H1 (cell line): ENCODE results near the gene FHL1. TPM values are rescaled to one million over a fixed set of nuclear protein-coding genes. Genes with fewer than 3 reads are reported as not detected.

Experiments
- CTCF ChIA-PET: fragments of 300-600 bp; sonication (Branson Sonifier 250); formaldehyde crosslinking; loops from one replicate; lab custom pipeline; 2021; ENCODE audit not compliant: partially characterized antibody; lab: Charles Lee
- POLR2A ChIA-PET: fragments of 300-600 bp; sonication (Branson Sonifier 250); formaldehyde crosslinking; loops from one replicate; lab custom pipeline; 2021; ENCODE audit warnings: inconsistent platforms; ENCODE audit not compliant: partially characterized antibody; lab: Charles Lee
- DNase-seq, 2 experiments: peaks; one replicate each; pipeline versions ENCODE4 v3.0.0 to v3.0.0-alpha.2; 2010 to 2022; ENCODE audit warnings: low spot score in 2 of 2, low read depth in 1 of 2, mixed read lengths in 1 of 2
- FAIRE-seq: peaks from 2 replicates; lab custom pipeline; 2011; peaks lifted over from hg19 to GRCh38; lab: Jason Lieb, UNC
- H2AFZ ChIP-seq: 2 replicates; pipeline ENCODE4 v1.8.1; 2012; ENCODE audit warnings: low read length, inconsistent platforms
- H2AK5ac ChIP-seq: 2 replicates; pipeline ENCODE4 v1.6.1; 2013; ENCODE audit warnings: low read depth, low read length
- H2BK120ac ChIP-seq: replicated peaks from 2 replicates; pipeline ENCODE3; 2013; ENCODE audit warnings: low read depth, low read length, inconsistent platforms
- H2BK12ac ChIP-seq: 2 replicates; pipeline ENCODE4 v1.6.1; 2013; ENCODE audit warnings: low read depth, low read length
- H2BK15ac ChIP-seq: 2 replicates; pipeline ENCODE4 v1.6.1; 2013; ENCODE audit warnings: low read length
- H2BK20ac ChIP-seq: 2 replicates; pipeline ENCODE4 v1.6.1; 2013; ENCODE audit warnings: low read length
- H2BK5ac ChIP-seq: 2 replicates; pipeline ENCODE4 v1.6.1; 2013; ENCODE audit warnings: low read depth, low read length
- H3K14ac ChIP-seq: 2 replicates; pipeline ENCODE4 v1.6.1; 2013; ENCODE audit warnings: inconsistent platforms; ENCODE audit not compliant: insufficient read length
- H3K18ac ChIP-seq: 2 replicates; pipeline ENCODE4 v1.6.1; 2013; ENCODE audit warnings: low read length; ENCODE audit errors: extremely low read depth
- H3K23ac ChIP-seq: 2 replicates; pipeline ENCODE4 v1.6.1; 2013; ENCODE audit warnings: inconsistent platforms; ENCODE audit not compliant: insufficient read length
- H3K23me2 ChIP-seq: 2 replicates; pipeline ENCODE4 v1.6.1; 2013; ENCODE audit warnings: low read depth, low read length
- H3K27ac ChIP-seq: 2 replicates; pipeline ENCODE4 v1.6.1; 2011; ENCODE audit warnings: low read depth, low read length, inconsistent platforms
- H3K27me3 ChIP-seq, 4 experiments: replicated peaks in 1 of 4; 1 replicate in 1 of 4; 2 replicates in 3 of 4; pipeline versions ENCODE4 v1.6.1 to v1.8.1; 2011 to 2013; ENCODE audit warnings: low read length in 3 of 4, mild to moderate bottlenecking in 3 of 4, inconsistent platforms in 2 of 4, mixed read lengths in 2 of 4, moderate library complexity in 1 of 4; ENCODE audit not compliant: control insufficient read depth in 3 of 4, insufficient read depth in 3 of 4; ENCODE audit errors: extremely low read depth in 1 of 4
- H3K36me3 ChIP-seq, 4 experiments: 2 replicates each; pipeline versions ENCODE4 v1.6.1 to v1.8.1; 2011 to 2013; ENCODE audit warnings: mild to moderate bottlenecking in 4 of 4, low read length in 3 of 4, moderate library complexity in 2 of 4, control low read depth in 1 of 4, inconsistent platforms in 1 of 4; ENCODE audit not compliant: insufficient read depth in 4 of 4, control insufficient read depth in 2 of 4
- H3K4ac ChIP-seq: replicated peaks from 2 replicates; pipeline ENCODE3; 2013; ENCODE audit warnings: low read length, low read depth, mixed read lengths, inconsistent platforms; ENCODE audit not compliant: insufficient read length
- H3K4me1 ChIP-seq, 4 experiments: replicated peaks in 1 of 4; 1 replicate in 1 of 4; 2 replicates in 3 of 4; pipeline versions ENCODE4 v1.6.1 to v1.8.1; 2011 to 2013; ENCODE audit warnings: low read length in 3 of 4, inconsistent platforms in 2 of 4, mixed read lengths in 1 of 4; ENCODE audit not compliant: insufficient read depth in 4 of 4, control insufficient read depth in 3 of 4
- H3K4me2 ChIP-seq, 2 experiments: 2 replicates each; pipeline versions ENCODE4 v1.6.1 to v1.8.1; 2011 to 2013; ENCODE audit warnings: low read depth in 2 of 2, low read length in 2 of 2, control low read depth in 1 of 2, inconsistent platforms in 1 of 2, mild to moderate bottlenecking in 1 of 2; ENCODE audit not compliant: insufficient read depth in 1 of 2
- H3K4me3 ChIP-seq, 4 experiments: fragments of 200-600, 300-600 bp in 1 of 4; sonication (generic), shearing (Covaris generic), sonication (Bioruptor Twin) in 1 of 4; 2 replicates each; pipeline versions ENCODE4 v1.5.1 to v1.8.1; 2011 to 2016; ENCODE audit warnings: low read length in 4 of 4, low read depth in 3 of 4, control low read depth in 2 of 4, inconsistent platforms in 2 of 4, mild to moderate bottlenecking in 2 of 4, mixed read lengths in 1 of 4, moderate library complexity in 1 of 4; ENCODE audit not compliant: insufficient read depth in 2 of 4; ENCODE audit errors: extremely low read depth in 1 of 4
- H3K56ac ChIP-seq: replicated peaks from 2 replicates; pipeline ENCODE3; 2013; ENCODE audit warnings: low read depth, mild to moderate bottlenecking, mixed read lengths, low read length, inconsistent platforms; ENCODE audit not compliant: insufficient read length
- H3K79me1 ChIP-seq: 2 replicates; pipeline ENCODE4 v1.6.1; 2013; ENCODE audit warnings: low read depth, low read length, control low read depth
- H3K79me2 ChIP-seq, 2 experiments: 2 replicates each; pipeline versions ENCODE4 v1.6.1 to v1.8.1; 2012 to 2013; ENCODE audit warnings: low read length in 2 of 2, mild to moderate bottlenecking in 2 of 2, inconsistent platforms in 1 of 2; ENCODE audit not compliant: insufficient read depth in 2 of 2, control insufficient read depth in 1 of 2
- H3K9ac ChIP-seq, 4 experiments: replicated peaks in 1 of 4; 1 replicate in 1 of 4; 2 replicates in 3 of 4; pipeline versions ENCODE4 v1.6.1 to v1.8.1; 2011 to 2013; ENCODE audit warnings: low read depth in 3 of 4, low read length in 3 of 4, control low read depth in 2 of 4, mild to moderate bottlenecking in 2 of 4, moderate library complexity in 2 of 4, inconsistent platforms in 1 of 4; ENCODE audit errors: extremely low read depth in 1 of 4
- H3K9me3 ChIP-seq, 2 experiments: 2 replicates each; pipeline versions ENCODE4 v1.6.1 to v1.8.1; 2012 to 2013; ENCODE audit warnings: mild to moderate bottlenecking in 2 of 2, moderate library complexity in 2 of 2, control low read depth in 1 of 2, inconsistent platforms in 1 of 2, low read depth in 1 of 2, low read length in 1 of 2, mixed read lengths in 1 of 2; ENCODE audit not compliant: insufficient read depth in 2 of 2
- H4K20me1 ChIP-seq, 2 experiments: replicated peaks in 1 of 2; 2 replicates each; pipeline versions ENCODE3 to v1.8.1; 2011 to 2013; ENCODE audit warnings: inconsistent platforms in 2 of 2, low read length in 2 of 2, mild to moderate bottlenecking in 1 of 2; ENCODE audit not compliant: insufficient read depth in 2 of 2, control insufficient read depth in 1 of 2
- H4K5ac ChIP-seq: 2 replicates; pipeline ENCODE4 v1.6.1; 2013; ENCODE audit warnings: low read length, low read depth, mixed read lengths, inconsistent platforms; ENCODE audit not compliant: insufficient read length
- H4K8ac ChIP-seq: 2 replicates; pipeline ENCODE4 v1.8.0; 2013; ENCODE audit warnings: mild to moderate bottlenecking, moderate library complexity, low read length, inconsistent platforms; ENCODE audit not compliant: insufficient read depth; ENCODE audit errors: extremely low read depth
- H4K91ac ChIP-seq: replicated peaks from 2 replicates; pipeline ENCODE3; 2013; ENCODE audit warnings: low read length, mixed read lengths, inconsistent platforms; ENCODE audit not compliant: insufficient read length
- ASH2L ChIP-seq: fragments of 200-600, 300-600 bp; sonication (generic); IDR thresholded peaks from one replicate; pipeline ENCODE4 v1.7.1; 2017; ENCODE audit warnings: low read length
- CBX8 ChIP-seq: fragments of 300-800, 300-1000 bp; sonication (generic); IDR thresholded peaks from 2 replicates; pipeline ENCODE4 v1.7.1; 2016; ENCODE audit warnings: low read depth, low read length, borderline replicate concordance
- CEBPB ChIP-seq: IDR thresholded peaks from 2 replicates; pipeline ENCODE4 v1.6.1; 2012; ENCODE audit warnings: low read depth, low read length
- CREB1 ChIP-seq: IDR thresholded peaks from 2 replicates; pipeline ENCODE4 v1.6.1; 2012; ENCODE audit warnings: inconsistent platforms
- EGR1 ChIP-seq: IDR thresholded peaks from 2 replicates; pipeline ENCODE4 v1.6.1; 2011; ENCODE audit warnings: low read depth, low read length, borderline replicate concordance
- EZH2 ChIP-seq: fragments of 200-600 bp; sonication (generic); IDR thresholded peaks from 2 replicates; pipeline ENCODE4 v1.7.1; 2012; ENCODE audit warnings: low read depth, mild to moderate bottlenecking, moderate library complexity, low read length, inconsistent platforms; ENCODE audit not compliant: severe bottlenecking
- GTF2F1 ChIP-seq: IDR thresholded peaks from 2 replicates; pipeline ENCODE4 v1.6.1; 2012; ENCODE audit warnings: low read depth, low read length, improper control_type of control experiment, borderline replicate concordance
- MAFK ChIP-seq: IDR thresholded peaks from 2 replicates; pipeline ENCODE4 v1.6.1; 2012; ENCODE audit warnings: low read depth, mild to moderate bottlenecking, improper control_type of control experiment, low read length
- NANOG ChIP-seq: IDR thresholded peaks from 2 replicates; pipeline ENCODE4 v1.6.1; 2011; ENCODE audit warnings: low read length, low read depth, mild to moderate bottlenecking, inconsistent platforms; ENCODE audit not compliant: insufficient read depth, poor library complexity, severe bottlenecking
- POLR2AphosphoS5 ChIP-seq: IDR thresholded peaks from 2 replicates; pipeline ENCODE4 v1.6.1; 2011; ENCODE audit warnings: low read depth, low read length
- RNF2 ChIP-seq: fragments of 200-900, 300-1000 bp; sonication (generic); IDR thresholded peaks from 2 replicates; pipeline ENCODE4 v1.7.1; 2016; ENCODE audit warnings: borderline replicate concordance, low read depth, mild to moderate bottlenecking, antibody characterized with exemption, low read length; ENCODE audit not compliant: poor library complexity, severe bottlenecking; ENCODE audit errors: missing control alignments
- SIN3A ChIP-seq, 2 experiments: IDR thresholded peaks in 1 of 2; conservative IDR thresholded peaks in 1 of 2; 2 replicates each; pipeline ENCODE4 v1.6.1; 2011 to 2012; ENCODE audit warnings: low read length in 2 of 2, improper control_type of control experiment in 1 of 2, low read depth in 1 of 2, mild to moderate bottlenecking in 1 of 2
- TCF12 ChIP-seq: IDR thresholded peaks from 2 replicates; pipeline ENCODE4 v1.6.1; 2011; ENCODE audit warnings: low read depth, mild to moderate bottlenecking, low read length
- YY1 ChIP-seq: IDR thresholded peaks from 2 replicates; pipeline ENCODE4 v1.6.1; 2011; ENCODE audit warnings: low read depth, mild to moderate bottlenecking, low read length
- WGBS, 2 experiments: shearing (Covaris generic) in 1 of 2; methylation state at CpG; one replicate each; pipeline versions ENCODE4 v1.1.6 to v1.1.7; 2013 to 2015; ENCODE audit warnings: low lambda C conversion rate in 2 of 2, mixed read lengths in 2 of 2, inconsistent platforms in 1 of 2, low coverage in 1 of 2, missing lambda C conversion rate in 1 of 2; ENCODE audit not compliant: insufficient replicate concordance in 2 of 2, insufficient coverage in 1 of 2, insufficient read length in 1 of 2; ENCODE audit errors: extremely low coverage in 1 of 2, missing lambda C conversion rate in 1 of 2; 5-methylcytosine and 5-hydroxymethylcytosine counted together
- polyA plus RNA-seq, 7 experiments: library from polyadenylated mRNA; depleted of rRNA in 3 of 7; stranded (reverse) in 5 of 7; unstranded in 2 of 7; fragments of >200 nt in 5 of 7; fragments of 200-250 nt in 2 of 7; gene quantifications; 1 replicate in 5 of 7; 2 replicates in 1 of 7; 4 replicates in 1 of 7; pipeline versions ENCODE4 v1.2.1 to v1.2.3, GENCODE V29; 2011 to 2013; ENCODE audit warnings: missing spikeins in 2 of 7, mixed read lengths in 2 of 7
- total RNA-seq: library from RNA; stranded (reverse); fragmentation: NEBNext Ultra II Directional; extraction: Animal tissue kit (Norgen Biotek cat#: 25700); gene quantifications from 2 replicates; pipeline ENCODE4 v1.2.1, GENCODE V29; 2021

FHL1 gene
- total and polyA plus RNA-seq, 2 of the 8 experiments (the other 6 are each of a cell fraction or from before 2014, with no cell fraction given): 45.0 to 56.5 TPM

DNA sequence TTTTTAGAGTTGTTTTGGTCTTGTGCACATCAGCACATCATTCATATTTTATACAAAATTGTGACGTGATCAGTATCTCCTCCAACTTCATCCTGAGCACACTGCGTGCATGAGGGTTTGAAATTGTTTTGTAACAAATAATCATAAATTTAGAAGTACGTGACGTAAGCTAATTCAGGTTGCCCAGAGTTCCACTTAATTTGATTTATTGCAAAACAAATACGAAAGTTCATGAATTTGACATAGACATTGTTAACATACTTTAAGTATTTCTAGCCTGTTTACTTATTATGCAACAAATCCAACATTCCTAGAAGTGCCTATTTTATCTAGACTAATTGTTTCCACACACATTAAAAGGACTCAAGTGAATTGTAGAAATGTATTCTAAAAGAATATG lies 55.6 kb downstream of the FHL1 start:
- H3K79me1 ChIP-seq: no peaks in the 10 kb centered on the region
- no peak overlapping the region for H3K18ac ChIP-seq
- DNase-seq (no peak), FAIRE-seq (no peak)
- H2BK12ac ChIP-seq: no peak overlapping the region
- H3K23me2 ChIP-seq: no peaks in the 10 kb centered on the region
- H3K56ac ChIP-seq: no peak overlapping the region
- H3K79me2 ChIP-seq: no peaks in the 10 kb centered on the region
- no peak overlapping the region for H2BK120ac ChIP-seq
- no peak overlapping the region for H2AK5ac ChIP-seq
- peaks cover 0 to 7% (median 1%) of the 10 kb centered on the region in 4 experiments; a peak in 2 of 7 replicates for H3K4me1 ChIP-seq
- H3K9ac ChIP-seq: no peak overlapping the region
- no peak overlapping the region for H4K8ac ChIP-seq
- POLR2A ChIA-PET: no interaction called here
- no peak overlapping the region for H4K5ac ChIP-seq
- H4K91ac ChIP-seq: no peak overlapping the region
- no peak overlapping the region for H3K27ac ChIP-seq
- no peak overlapping the region for H3K4me3 ChIP-seq
- CTCF ChIA-PET: interaction anchor here (0.9 to 2.0 kb wide), 3 partner anchors 14 to 174 kb away, joined by 3 to 8 read pairs (median 3); no protein-coding TSS in a partner anchor
- H3K14ac ChIP-seq: no peak overlapping the region
- no peak overlapping the region for H2BK15ac ChIP-seq
- no peak overlapping the region for H2AFZ ChIP-seq
- H2BK5ac ChIP-seq: no peak overlapping the region
- no peak overlapping the region for H3K4me2 ChIP-seq
- no peaks in the 10 kb centered on the region for H3K9me3 ChIP-seq
- H3K23ac ChIP-seq: no peak overlapping the region
- H3K27me3 ChIP-seq: no peaks in the 10 kb centered on the region
- H4K20me1 ChIP-seq: no peaks in the 10 kb centered on the region
- H3K36me3 ChIP-seq: peaks cover 0 to 7% (median 0%) of the 10 kb centered on the region in 4 experiments; a peak in 2 of 8 replicates
- no peak overlapping the region for H3K4ac ChIP-seq
- 90% methylated on average over 5 of the region's 5 CpGs; no CpG with 5 or more reads in 1 of the 2 experiments for WGBS, 2 experiments
- H2BK20ac ChIP-seq: no peak overlapping the region
- TF ChIP-seq RNF2: no peak
- TF ChIP-seq GTF2F1: no peak
- no peak for TF ChIP-seq CEBPB
- TF ChIP-seq MAFK: no peak
- TF ChIP-seq YY1: no peak
- no peak for TF ChIP-seq CREB1
- TF ChIP-seq ASH2L: no peak
- TF ChIP-seq TCF12: no peak
- no peak for TF ChIP-seq CBX8
- no peak for TF ChIP-seq SIN3A (conservative IDR thresholded peaks at IDR 0.05 in 1 of 2, IDR thresholded peaks at IDR 0.05 in 1 of 2; ENCODE audit: low read depth in 1 of 2, low read length in 2 of 2)
- TF ChIP-seq NANOG: no peak
- TF ChIP-seq EZH2: no peak
- no peak for TF ChIP-seq POLR2AphosphoS5
- no peak for TF ChIP-seq EGR1
